Measurements from ENCODE around the gene EPHA6.

Gene EPHA6

GRCh38 chr3:96813820-96814650 lies at the start of gene EPHA6:
Gene EPHA6 (plus strand): TSS chr3:96814594.
- DNase-seq, result peak; percentile 82

- no peak for DNase-seq
Observed at GRCh38 chr3:96776818-96777217, 37.6 kb upstream of the EPHA6 start.

GRCh38 chr3:96779810-96780209 lies 34.6 kb upstream of the EPHA6 start:
- no peak for DNase-seq

- no peak for DNase-seq
Observed at GRCh38 chr3:96796101-96796500, 18.3 kb upstream of the EPHA6 start.

GRCh38 chr3:96803870-96804269 lies 10.5 kb upstream of the EPHA6 start:
- no peak for DNase-seq

DNA sequence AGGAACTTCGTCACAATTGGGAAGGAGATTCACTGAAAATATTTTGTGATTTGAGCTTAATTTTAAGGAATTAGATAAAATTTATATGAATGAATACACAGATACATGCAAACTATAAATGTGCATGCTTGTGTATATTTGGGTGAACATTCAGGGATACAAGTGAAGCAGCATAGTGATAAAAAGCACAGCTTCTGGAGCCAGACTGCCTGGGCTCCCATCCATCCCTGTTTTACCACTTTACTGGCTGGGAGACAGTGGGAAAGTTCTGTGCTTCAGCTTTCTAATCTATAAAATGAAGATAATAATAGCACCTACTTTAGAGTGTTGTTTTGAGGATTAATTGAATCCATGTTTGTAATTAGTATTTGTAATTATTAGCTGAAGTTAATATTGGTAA lies 8.1 kb upstream of the EPHA6 start:
- no peak for DNase-seq

DNA sequence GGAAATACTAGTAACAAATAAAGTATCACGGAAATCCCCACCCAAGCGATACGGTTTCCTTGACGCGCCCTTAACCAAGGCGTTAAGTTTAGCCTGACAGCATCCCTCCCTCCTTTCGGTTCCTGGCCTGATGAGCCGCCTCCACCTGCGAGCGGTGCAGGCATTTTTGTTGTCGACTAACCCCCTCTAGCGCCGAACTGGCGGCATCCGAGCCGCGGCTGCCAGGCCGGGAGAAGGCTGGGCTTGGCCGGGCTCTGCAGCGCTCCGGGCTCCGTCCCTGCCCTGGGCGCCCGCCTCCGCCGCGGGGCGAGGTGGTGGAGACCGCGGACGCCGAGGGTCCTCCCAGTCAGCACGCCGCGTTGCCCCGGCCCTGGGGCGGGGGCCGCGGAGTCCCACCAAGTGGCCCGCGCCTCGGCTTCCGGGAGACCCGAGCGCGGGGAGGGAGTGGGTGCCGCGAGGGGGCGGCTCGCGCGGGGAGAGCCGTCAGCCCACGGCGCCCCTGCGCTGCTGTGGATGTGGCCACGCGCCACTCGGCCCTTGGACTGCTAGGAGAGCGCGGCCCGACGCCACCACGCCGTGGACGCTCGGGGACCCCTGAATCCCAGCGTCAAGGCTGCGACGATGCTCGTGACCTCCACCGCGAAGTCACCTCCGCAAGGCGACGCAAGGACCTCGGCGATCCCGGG lies 1.1 kb upstream of the EPHA6 start:
- peak; percentile 90 for DNase-seq

DNA sequence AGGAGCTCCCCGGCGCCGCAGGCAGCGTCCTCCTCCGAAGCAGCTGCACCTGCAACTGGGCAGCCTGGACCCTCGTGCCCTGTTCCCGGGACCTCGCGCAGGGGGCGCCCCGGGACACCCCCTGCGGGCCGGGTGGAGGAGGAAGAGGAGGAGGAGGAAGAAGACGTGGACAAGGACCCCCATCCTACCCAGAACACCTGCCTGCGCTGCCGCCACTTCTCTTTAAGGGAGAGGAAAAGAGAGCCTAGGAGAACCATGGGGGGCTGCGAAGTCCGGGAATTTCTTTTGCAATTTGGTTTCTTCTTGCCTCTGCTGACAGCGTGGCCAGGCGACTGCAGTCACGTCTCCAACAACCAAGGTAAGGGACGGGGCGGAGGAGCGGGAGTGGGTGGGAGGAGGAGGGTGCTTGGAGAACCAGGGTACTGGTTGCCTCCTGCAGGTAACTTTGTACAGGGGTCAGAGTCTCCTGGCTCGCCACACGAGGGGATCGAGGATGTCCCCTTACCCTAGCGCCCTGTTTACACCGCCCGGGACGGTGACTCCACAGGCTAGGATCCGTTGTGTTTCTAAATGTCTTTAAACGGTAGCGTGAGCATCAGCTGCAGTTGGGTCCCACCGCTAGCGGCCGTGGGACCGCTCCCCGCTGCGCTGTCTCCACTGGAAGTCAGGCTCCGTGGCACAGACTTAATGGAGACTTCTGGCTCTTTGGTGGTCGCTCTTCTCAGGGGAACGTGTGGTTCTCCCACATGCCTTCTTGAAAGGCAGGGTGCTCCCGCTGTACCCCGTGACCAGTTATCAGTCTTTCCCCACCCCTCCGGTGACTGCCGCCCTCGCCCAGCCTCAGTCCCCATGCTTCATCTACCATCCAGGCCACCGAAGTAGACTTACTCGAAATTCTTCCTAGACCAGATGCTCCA lies 515 bp downstream of the EPHA6 start:
- peak; percentile 52 for DNase-seq

DNA sequence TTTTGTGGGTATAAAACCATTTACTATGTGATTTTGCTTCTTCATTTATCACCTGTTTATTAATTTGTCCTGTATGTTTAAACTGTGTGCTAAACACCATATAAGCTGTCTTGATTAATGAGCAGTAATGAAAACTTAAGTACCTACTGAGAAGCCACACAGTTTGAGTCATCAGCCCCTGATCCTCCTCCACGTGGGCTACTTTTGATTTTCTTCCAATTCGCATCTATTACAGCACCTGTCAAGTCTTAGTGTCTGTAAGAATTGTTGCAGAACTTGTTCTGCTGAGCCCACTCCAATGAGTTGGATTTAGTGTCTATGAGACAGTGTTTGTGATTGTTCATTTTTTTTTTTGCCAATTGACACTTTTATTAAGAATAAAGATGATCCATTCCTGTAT lies 16.8 kb downstream of the EPHA6 start:
- DNase-seq, result no peak

DNA sequence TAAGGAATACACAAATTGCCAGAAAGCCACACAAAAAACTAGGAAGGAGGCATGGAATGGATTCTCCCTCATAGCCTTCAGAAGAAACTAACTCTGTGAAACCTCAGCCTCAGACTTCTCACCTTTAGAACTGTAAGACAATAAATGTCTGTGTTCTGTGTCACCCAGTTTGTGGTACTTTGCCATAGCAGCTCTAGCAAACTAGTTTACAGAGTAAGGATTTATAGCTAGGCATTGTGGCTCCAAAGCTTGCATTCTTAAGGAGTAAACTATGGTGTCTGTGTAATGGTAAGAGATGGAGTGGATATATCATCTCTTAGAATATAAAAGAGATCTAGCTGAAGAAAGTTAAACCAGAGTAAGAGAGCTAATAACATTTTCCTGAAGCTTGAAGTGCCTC lies 18.9 kb downstream of the EPHA6 start:
- no peak for DNase-seq

DNA sequence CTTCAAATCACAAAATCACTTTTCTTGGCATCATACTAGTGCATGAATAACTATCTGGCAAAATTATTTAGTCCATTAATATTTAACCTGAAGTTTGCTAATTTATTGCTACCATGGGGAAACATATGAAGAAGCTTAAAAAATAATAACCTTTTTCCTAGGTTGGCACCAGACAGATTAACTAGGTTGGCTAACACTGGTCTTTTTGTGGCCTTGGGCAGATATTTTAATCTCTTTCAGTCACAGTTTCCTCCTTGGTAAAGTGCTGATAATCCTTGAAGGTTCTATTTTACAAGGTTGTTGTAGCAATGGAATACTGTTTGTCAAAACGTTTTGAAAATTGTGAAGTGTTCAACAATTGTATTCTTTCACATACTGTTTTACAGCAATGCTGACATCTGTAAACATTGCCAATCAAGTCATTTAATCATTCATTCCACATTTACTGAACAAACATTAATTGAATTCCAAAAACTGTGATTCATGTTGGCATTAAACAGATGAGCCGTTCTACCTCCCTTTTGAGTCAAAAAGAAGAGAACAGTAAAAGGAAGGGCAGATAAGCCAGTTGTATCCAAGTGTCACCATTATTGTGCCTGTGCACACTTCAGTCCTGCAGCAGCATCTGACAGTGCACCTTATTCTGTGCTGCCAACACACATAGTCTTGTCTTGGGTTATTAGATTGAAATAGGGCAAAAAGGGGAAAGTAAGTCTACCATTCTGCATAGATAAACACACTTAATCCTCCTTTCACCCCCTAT lies 21.9 kb downstream of the EPHA6 start:
- DNase-seq, result no peak

GRCh38 chr3:96843505-96844203 lies 29.3 kb downstream of the EPHA6 start:
- DNase-seq, result no peak

- DNase-seq, result no peak
Observed at GRCh38 chr3:96844204-96844514, 29.8 kb downstream of the EPHA6 start.

- DNase-seq, result no peak
Observed at GRCh38 chr3:96852849-96853248, 38.5 kb downstream of the EPHA6 start.

DNA sequence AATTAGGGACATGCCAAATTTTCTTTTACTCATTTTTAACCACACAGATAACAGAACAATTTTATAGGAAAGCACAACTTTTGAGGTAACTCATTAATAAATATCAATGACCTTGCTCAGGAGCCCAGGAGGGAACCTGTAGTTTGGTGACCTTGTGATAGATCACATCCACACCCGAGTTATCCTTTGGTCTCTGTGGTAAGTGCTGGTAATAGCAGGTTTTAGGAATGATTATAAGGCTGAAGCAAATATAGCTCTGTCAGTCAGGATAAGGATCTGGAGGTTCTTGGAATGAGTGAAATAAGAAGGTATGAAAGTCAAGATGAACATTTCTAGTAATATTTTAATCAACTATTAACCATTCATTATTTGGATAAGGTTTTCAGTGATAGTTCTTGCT lies 46.5 kb downstream of the EPHA6 start:
- no peak for DNase-seq

GRCh38 chr3:96863129-96863740 lies 48.8 kb downstream of the EPHA6 start:
- peak; percentile 72 for DNase-seq

GRCh38 chr3:96865605-96866004 lies 51.2 kb downstream of the EPHA6 start:
- DNase-seq, result no peak

GRCh38 chr3:96869316-96869715 lies 54.9 kb downstream of the EPHA6 start:
- no peak for DNase-seq

- DNase-seq, result no peak
Observed at GRCh38 chr3:96877510-96877909, 63.1 kb downstream of the EPHA6 start.

DNA sequence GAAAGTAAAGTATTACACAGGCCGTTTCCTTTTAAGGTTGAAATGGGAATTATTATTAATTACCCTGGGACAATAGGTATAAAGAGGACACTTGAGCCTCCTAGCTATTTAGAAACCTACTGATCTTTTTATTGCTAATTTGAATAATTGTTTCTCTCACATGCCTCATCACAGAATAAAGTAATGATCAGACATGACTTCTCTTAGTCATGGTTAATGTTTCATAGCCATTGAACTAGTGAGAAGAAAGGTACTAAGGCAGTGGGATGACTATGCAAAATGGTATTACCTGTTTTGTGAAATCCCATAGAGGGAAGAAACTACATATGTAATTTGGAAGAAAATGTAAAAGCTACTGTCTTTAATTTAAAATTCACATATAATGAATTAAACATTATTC lies 85.6 kb downstream of the EPHA6 start:
- DNase-seq, result no peak

DNA sequence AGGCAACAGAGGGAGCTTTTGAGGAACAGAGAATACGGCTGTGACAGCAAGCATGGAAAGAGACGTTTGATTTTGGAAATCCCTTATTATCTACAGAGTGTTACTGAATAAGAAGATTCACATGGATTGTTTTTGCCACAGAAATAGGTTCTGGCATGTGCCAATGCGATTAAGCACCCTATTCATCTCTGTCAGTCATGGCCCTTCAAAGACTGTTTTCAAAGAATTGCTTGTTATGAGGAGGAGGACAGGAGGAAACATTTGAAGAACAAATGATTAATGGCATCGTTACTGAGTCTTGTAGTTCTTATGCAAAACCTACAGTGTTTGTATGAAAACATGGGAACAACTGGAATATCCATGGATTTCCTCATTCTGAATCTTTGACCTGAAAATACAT lies 86.2 kb downstream of the EPHA6 start:
- DNase-seq, result no peak

- DNase-seq, result no peak
Observed at GRCh38 chr3:96915445-96915844, 101.1 kb downstream of the EPHA6 start.
